Chondrocyte (in vitro differentiated cells): Measurements from ENCODE around the gene RNU2-63P. TPM values are rescaled to one million over a fixed set of nuclear protein-coding genes. Genes with fewer than 3 reads are reported as not detected.
A peak's percentile ranks its signal among the peaks of the same experiment; 100 is the strongest.
"Not testable (repeated sequence)": the region's sequence is repeated elsewhere in the genome, so short reads cannot be mapped to it uniquely, and the experiment has no call there.

Experiments used
- DNase-seq: peaks from one replicate; pipeline ENCODE4 v3.0.0; 2021; ENCODE audit warnings: mixed read lengths, low spot score
- H3K27ac Mint-ChIP-seq: one replicate; pipeline ENCODE4 v1.8.0; 2021; ENCODE audit warnings: mild to moderate bottlenecking, moderate library complexity, mixed read lengths; ENCODE audit not compliant: unreplicated experiment
- H3K27me3 Mint-ChIP-seq: 2 replicates; pipeline ENCODE4 v1.8.0; 2021; ENCODE audit warnings: low read depth, mixed read lengths
- H3K36me3 Mint-ChIP-seq: 2 replicates; pipeline ENCODE4 v1.8.0; 2021; ENCODE audit warnings: low read depth, mixed read lengths
- H3K4me1 Mint-ChIP-seq: 2 replicates; pipeline ENCODE4 v1.8.0; 2021; ENCODE audit warnings: low read depth, mild to moderate bottlenecking, mixed read lengths
- H3K4me3 Mint-ChIP-seq: one replicate; pipeline ENCODE4 v1.8.0; 2021; ENCODE audit warnings: mild to moderate bottlenecking, moderate library complexity, mixed read lengths; ENCODE audit not compliant: unreplicated experiment
- H3K9me3 Mint-ChIP-seq: 2 replicates; pipeline ENCODE4 v1.8.0; 2021; ENCODE audit warnings: low read depth, mixed read lengths
- total RNA-seq: library from RNA; stranded (reverse); gene quantifications from 3 replicates; pipeline ENCODE4 v1.2.1, GENCODE V29; 2021
- TF ChIP-seq, protein P1 (sequence below): fragments of 200-600 bp; sonication (generic); IDR thresholded peaks from 2 replicates; pipeline ENCODE4 v1.5.0; 2021; ENCODE audit warnings: antibody characterized with exemption, mild to moderate bottlenecking, moderate library complexity

The RNU2-63P gene
- total RNA-seq, 1 donor from 2014 or later, result 2.7 TPM

DNA sequence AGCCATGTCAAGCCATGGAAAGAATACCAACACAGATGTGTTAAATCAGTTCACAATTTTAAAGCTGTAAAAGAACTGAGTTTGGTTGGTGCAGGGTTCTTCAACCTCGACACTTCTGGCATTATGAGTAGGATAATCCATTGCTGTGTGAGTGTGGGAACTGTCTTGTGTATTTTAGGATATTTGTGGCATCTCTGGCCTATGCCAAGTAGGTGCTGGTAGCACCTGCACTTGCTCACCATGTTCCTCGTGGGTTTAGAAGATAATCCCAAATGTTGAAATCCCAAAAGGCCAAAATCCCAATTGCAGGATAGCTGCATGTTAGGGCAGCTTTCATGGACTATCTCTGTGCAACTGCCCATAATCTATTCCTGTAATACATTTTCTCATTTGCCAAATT, 35.4 kb upstream of the RNU2-63P start:
- DNase-seq, result no peak
- TF ChIP-seq, protein P1, sequence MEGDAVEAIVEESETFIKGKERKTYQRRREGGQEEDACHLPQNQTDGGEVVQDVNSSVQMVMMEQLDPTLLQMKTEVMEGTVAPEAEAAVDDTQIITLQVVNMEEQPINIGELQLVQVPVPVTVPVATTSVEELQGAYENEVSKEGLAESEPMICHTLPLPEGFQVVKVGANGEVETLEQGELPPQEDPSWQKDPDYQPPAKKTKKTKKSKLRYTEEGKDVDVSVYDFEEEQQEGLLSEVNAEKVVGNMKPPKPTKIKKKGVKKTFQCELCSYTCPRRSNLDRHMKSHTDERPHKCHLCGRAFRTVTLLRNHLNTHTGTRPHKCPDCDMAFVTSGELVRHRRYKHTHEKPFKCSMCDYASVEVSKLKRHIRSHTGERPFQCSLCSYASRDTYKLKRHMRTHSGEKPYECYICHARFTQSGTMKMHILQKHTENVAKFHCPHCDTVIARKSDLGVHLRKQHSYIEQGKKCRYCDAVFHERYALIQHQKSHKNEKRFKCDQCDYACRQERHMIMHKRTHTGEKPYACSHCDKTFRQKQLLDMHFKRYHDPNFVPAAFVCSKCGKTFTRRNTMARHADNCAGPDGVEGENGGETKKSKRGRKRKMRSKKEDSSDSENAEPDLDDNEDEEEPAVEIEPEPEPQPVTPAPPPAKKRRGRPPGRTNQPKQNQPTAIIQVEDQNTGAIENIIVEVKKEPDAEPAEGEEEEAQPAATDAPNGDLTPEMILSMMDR, result no peak
- Mint-ChIP-seq H3K4me1 (peaks cover 34% of the 10 kb centered on the region), H3K9me3 (no peaks in the 10 kb centered on the region), H3K36me3 (peaks cover 4% of the 10 kb centered on the region), H3K27ac (no peak overlapping the region), H3K4me3 (no peak overlapping the region), H3K27me3 (no peaks in the 10 kb centered on the region)

DNA sequence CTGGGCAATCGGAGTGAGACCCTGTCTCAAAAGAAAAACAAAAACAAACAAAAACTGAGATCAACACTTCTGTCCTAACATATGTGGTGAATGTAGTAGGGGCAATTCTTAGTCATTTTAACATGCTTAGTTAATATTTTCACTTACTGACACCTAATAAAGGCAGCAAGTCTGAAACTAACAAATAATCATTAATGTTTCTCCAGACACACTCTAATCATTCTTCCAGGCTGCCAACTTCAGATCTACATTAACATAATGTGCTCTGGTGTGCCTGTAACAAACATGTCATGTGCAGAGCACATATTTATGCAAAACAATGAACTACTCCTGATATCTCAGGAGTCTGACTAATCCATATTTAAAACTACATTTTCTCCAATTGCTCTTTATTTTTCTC, 33.3 kb upstream of the RNU2-63P start:
- peaks cover 27% of the 10 kb centered on the region for H3K4me1 Mint-ChIP-seq
- peaks cover 3% of the 10 kb centered on the region for H3K36me3 Mint-ChIP-seq
- DNase-seq, result no peak
- no peaks in the 10 kb centered on the region for H3K27me3 Mint-ChIP-seq
- TF ChIP-seq, protein P1, result no peak
- no peaks in the 10 kb centered on the region for H3K9me3 Mint-ChIP-seq
- H3K27ac Mint-ChIP-seq, result no peak overlapping the region
- no peak overlapping the region for H3K4me3 Mint-ChIP-seq

- Mint-ChIP-seq H3K27ac (no peak overlapping the region), H3K9me3 (no peaks in the 10 kb centered on the region)
Measured at GRCh38 chr2:88048541-88048940, 32.2 kb upstream of the RNU2-63P start.

GRCh38 chr2:88045561-88045960, 29.2 kb upstream of the RNU2-63P start:
- H3K27ac Mint-ChIP-seq, H3K9me3 Mint-ChIP-seq, H3K27me3 Mint-ChIP-seq, H3K4me3 Mint-ChIP-seq, H3K36me3 Mint-ChIP-seq, DNase-seq: not testable (repeated sequence)
- H3K4me1 Mint-ChIP-seq, result peaks cover 34% of the 10 kb centered on the region

More at GRCh38 chr2:88048541-88048940, 32.2 kb upstream of the RNU2-63P start:
- Mint-ChIP-seq H3K4me3 (no peak overlapping the region), H3K36me3 (peaks cover 3% of the 10 kb centered on the region), H3K4me1 (peaks cover 20% of the 10 kb centered on the region), H3K27me3 (no peaks in the 10 kb centered on the region)
- TF ChIP-seq, protein P1, result no peak
- DNase-seq, result no peak

DNA sequence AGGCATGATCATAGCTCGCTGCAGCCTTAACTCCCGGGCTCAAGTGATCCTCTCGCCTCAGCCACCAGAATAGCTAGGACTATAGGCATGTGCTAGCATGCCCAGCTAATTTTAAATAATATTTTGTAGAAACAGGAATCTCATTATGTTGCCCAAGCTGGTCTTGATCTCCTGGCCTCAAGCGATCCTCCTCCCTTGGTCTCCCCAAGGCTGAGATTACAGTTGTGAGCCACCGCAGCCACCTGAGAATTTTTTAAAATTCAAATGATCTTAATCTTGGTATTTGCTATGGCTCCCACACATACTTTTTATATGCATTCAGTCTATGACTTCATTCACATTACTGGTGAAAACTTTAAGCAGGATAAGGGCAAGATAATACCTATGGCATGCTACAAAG, 26.1 kb upstream of the RNU2-63P start:
- no peak overlapping the region for H3K4me3 Mint-ChIP-seq
- no peaks in the 10 kb centered on the region for H3K27me3 Mint-ChIP-seq
- H3K36me3 Mint-ChIP-seq, result peaks cover 3% of the 10 kb centered on the region
- H3K9me3 Mint-ChIP-seq, result no peaks in the 10 kb centered on the region
- H3K27ac Mint-ChIP-seq, result peak overlapping the region; percentile 65
- DNase-seq, result no peak
- H3K4me1 Mint-ChIP-seq, result peaks cover 49% of the 10 kb centered on the region
- TF ChIP-seq, protein P1, result no peak

DNA sequence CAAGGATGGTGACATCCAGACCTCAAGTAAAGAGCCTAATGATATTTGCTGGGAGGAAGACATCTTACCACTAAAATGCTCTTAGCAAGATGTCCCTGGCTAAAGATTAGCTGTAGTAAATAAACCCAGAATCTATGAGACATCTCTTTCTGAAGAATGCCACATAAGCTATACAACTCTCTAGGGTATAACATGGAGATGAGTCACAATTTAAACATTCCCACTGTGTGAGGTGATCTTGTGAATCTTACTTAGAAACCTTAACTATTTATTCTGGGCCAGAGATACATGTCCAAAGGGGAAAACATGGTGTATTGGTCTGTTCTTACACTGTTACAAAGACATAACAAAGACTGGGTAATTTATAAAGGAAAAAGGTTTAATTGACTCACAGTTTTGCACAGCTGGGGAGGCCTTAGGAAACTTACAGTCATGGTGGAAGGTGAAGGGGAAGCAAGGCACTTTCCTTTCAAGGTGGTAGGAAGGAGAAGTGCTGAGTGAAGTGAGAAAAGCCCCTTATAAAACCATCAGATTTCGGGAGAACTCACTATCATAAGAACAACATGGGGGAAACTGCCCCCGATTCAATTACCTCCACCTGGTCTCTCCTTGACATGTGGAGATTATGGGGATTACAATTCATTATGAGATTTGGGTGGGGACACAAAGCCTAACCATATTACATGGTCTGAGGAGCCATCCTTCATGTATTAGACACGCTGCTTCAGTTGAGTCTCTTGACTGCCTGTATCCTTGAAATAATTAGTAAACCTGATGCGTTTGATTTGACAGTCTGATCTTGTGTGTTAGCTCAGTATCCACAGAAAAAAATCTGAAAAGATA, 22.1 kb upstream of the RNU2-63P start:
- TF ChIP-seq, protein P1, result peak; percentile 14
- Mint-ChIP-seq H3K36me3 (peaks cover 13% of the 10 kb centered on the region), H3K9me3 (peaks cover 3% of the 10 kb centered on the region), H3K27ac (peak overlapping the region; percentile 95), H3K27me3 (no peaks in the 10 kb centered on the region), H3K4me3 (no peak overlapping the region), H3K4me1 (peaks cover 50% of the 10 kb centered on the region)
- DNase-seq, result no peak
